ENCODE results near the gene HNMT. TPM values are rescaled to one million over a fixed set of nuclear protein-coding genes. Genes with fewer than 3 reads are reported as not detected.
"Not testable (repeated sequence)": the region's sequence is repeated elsewhere in the genome, so short reads cannot be mapped to it uniquely, and the experiment has no call there.

Gene HNMT
- total RNA-seq, 1 donor from 2014 or later, result not detected

DNA sequence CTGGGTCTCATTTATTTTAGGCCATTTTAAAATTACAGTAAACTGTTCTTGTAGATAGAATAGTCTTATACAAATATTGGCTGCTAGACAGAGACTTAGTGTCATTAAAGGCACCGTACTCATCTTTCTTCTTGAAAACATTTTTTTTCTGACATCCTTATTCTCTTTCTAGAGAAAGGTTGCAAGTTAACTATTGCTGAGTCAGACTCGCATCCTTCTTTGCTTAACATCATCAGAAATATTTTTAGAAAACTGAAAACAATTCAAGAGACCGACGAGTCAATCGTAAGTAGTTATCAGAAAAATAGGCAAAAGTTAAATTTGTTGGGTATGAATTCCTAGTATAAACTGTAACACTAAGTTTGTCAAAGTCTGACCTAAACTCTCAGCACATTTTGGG lies 72.2 kb downstream of the HNMT start:
- ChIA-PET CTCF (no interaction called here), POLR2A (no interaction called here)
- Mint-ChIP-seq H3K27me3 (peaks cover 4% of the 10 kb centered on the region), H3K27ac (no peak overlapping the region), H3K4me3 (no peak overlapping the region), H3K36me3 (ENCODE audit: low read depth) (no peaks in the 10 kb centered on the region), H3K9me3 (no peaks in the 10 kb centered on the region), H3K4me1 (no peaks in the 10 kb centered on the region)
- DNase-seq, result no peak
- ATAC-seq (ENCODE audit: low read depth), result no peak
- TF ChIP-seq, protein P1, sequence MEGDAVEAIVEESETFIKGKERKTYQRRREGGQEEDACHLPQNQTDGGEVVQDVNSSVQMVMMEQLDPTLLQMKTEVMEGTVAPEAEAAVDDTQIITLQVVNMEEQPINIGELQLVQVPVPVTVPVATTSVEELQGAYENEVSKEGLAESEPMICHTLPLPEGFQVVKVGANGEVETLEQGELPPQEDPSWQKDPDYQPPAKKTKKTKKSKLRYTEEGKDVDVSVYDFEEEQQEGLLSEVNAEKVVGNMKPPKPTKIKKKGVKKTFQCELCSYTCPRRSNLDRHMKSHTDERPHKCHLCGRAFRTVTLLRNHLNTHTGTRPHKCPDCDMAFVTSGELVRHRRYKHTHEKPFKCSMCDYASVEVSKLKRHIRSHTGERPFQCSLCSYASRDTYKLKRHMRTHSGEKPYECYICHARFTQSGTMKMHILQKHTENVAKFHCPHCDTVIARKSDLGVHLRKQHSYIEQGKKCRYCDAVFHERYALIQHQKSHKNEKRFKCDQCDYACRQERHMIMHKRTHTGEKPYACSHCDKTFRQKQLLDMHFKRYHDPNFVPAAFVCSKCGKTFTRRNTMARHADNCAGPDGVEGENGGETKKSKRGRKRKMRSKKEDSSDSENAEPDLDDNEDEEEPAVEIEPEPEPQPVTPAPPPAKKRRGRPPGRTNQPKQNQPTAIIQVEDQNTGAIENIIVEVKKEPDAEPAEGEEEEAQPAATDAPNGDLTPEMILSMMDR (IDR thresholded peaks at IDR 0.05), result no peak
- intact Hi-C loops (cut with micrococcal nuclease), result no loop called here

DNA sequence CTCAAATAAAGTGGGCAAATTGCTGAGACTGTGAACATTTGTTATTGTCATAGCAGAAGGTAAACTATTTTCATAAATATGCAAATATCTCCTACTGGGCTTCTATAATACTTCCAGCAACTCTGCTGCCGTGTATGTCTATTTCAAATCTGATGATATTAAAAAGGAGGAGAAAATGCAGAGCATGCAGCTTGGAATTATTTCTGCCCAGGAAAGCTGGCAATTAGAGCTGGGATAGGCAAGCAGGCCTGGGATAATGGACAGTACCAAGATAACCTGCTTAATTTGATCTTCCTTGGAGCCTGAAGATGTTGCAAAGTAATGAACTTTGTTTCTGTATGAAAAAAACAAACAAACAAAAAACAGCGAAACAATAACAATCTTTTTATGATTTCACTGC lies 72.8 kb downstream of the HNMT start:
- ATAC-seq (ENCODE audit: low read depth) (no peak), DNase-seq (no peak)
- Mint-ChIP-seq H3K36me3 (ENCODE audit: low read depth) (no peaks in the 10 kb centered on the region), H3K4me1 (no peaks in the 10 kb centered on the region), H3K9me3 (no peaks in the 10 kb centered on the region), H3K27ac (no peak overlapping the region), H3K4me3 (no peak overlapping the region), H3K27me3 (peaks cover 4% of the 10 kb centered on the region)
- CTCF ChIA-PET, result no interaction called here
- intact Hi-C loops (cut with micrococcal nuclease), result no loop called here
- POLR2A ChIA-PET, result no interaction called here
- TF ChIP-seq, protein P1 (IDR thresholded peaks at IDR 0.05), result no peak

DNA sequence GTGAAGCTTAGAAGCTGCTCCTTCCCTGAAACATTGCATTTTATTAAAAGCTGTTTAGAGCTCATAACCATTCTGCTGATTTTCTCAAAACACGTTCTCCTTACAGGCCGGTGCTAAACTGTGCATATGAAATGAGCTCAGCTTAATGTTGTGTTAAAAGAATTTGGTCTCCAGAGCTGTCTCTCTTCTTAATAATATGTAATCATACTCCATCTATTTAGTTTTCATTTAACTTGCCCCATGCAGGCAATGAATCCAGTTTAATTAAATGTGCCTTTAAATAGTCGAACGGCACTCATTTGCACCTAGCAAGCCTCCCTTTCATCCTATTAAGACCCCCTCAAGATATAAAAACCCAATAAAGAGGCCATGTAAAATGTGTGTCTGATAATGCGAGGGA lies 76.3 kb downstream of the HNMT start:
- DNase-seq, result no peak
- Mint-ChIP-seq H3K27ac (no peak overlapping the region), H3K9me3 (peaks cover 5% of the 10 kb centered on the region)

DNA sequence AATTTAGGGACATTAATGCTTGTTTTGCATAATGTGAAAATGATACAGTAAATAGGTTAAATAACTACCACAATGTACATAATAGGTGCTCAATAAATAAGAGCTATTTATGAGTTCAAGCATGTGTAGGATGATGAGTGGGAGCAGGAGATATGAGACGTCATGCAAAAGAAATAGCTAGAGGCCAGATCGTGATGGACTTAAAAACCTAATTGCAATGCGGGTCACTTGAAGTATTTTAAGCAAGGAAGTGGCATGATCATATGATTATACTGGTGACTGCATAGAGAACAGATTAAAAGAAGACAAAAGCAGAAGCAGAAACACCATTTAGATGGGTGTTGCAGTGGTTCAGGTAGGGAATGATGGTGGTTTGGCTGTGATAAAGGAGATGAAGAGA lies 78.0 kb downstream of the HNMT start:
- intact Hi-C loops (cut with micrococcal nuclease), result no loop called here
- no peak overlapping the region for H3K27ac Mint-ChIP-seq
- peaks cover 5% of the 10 kb centered on the region for H3K9me3 Mint-ChIP-seq
- H3K4me3 Mint-ChIP-seq, result no peak overlapping the region
- no peak for DNase-seq
- ChIA-PET CTCF (no interaction called here), POLR2A (no interaction called here)
- H3K36me3 Mint-ChIP-seq (ENCODE audit: low read depth), result no peaks in the 10 kb centered on the region
- TF ChIP-seq, protein P1 (IDR thresholded peaks at IDR 0.05), result no peak
- no peak for ATAC-seq (ENCODE audit: low read depth)
- no peaks in the 10 kb centered on the region for H3K27me3 Mint-ChIP-seq
- H3K4me1 Mint-ChIP-seq, result no peaks in the 10 kb centered on the region

More for the DNA sequence above, 76.3 kb downstream of the HNMT start:
- intact Hi-C loops (cut with micrococcal nuclease), result no loop called here
- TF ChIP-seq, protein P1 (IDR thresholded peaks at IDR 0.05), result no peak
- no peak overlapping the region for H3K4me3 Mint-ChIP-seq
- no peaks in the 10 kb centered on the region for H3K4me1 Mint-ChIP-seq
- ATAC-seq (ENCODE audit: low read depth), result no peak
- CTCF ChIA-PET, result no interaction called here
- POLR2A ChIA-PET, result no interaction called here
- no peaks in the 10 kb centered on the region for H3K36me3 Mint-ChIP-seq (ENCODE audit: low read depth)
- no peaks in the 10 kb centered on the region for H3K27me3 Mint-ChIP-seq

DNA sequence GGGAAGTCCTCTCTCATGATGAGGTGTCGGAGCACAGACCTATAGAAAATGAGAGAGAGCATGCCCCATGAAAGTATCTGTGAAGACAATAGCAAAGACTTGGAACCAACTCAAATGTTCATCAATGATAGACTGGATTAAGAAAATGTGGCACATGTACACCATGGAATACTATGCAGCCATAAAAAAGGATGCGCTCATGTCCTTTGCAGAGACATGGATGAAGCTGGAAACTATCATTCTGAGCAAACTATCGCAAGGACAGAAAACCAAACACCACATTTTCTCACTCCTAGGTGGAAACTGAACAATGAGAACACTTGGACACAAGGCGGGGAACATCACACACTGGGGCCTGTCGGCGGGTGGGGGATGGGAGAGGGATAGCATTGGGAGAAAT lies 79.3 kb downstream of the HNMT start:
- H3K36me3 Mint-ChIP-seq (ENCODE audit: low read depth); intact Hi-C loops (cut with micrococcal nuclease); H3K4me1 Mint-ChIP-seq; CTCF ChIA-PET; H3K27me3 Mint-ChIP-seq; DNase-seq; H3K9me3 Mint-ChIP-seq; H3K27ac Mint-ChIP-seq; POLR2A ChIA-PET; H3K4me3 Mint-ChIP-seq; ATAC-seq (ENCODE audit: low read depth): not testable (repeated sequence)

DNA sequence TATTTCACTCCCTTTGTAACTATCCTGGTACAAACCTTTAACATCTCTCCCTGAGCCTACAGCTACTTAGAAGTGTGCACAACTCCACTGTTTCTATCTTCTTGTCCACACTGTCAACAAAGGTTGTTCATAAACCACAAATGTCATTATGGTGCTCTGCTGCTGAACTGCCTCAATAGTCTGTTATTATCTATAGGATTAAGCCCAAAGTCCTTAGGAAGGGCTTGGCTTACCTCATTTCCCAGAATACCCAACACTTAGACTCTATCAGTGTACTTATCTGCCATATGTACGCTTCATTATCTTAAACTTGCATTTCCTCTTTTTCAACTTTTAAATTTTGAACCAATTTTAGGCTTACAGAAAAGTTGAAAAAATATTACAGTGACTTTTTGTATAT lies 94.2 kb downstream of the HNMT start:
- CTCF ChIA-PET, result no interaction called here
- no peaks in the 10 kb centered on the region for H3K9me3 Mint-ChIP-seq
- DNase-seq (no peak), ATAC-seq (ENCODE audit: low read depth) (no peak)
- intact Hi-C loops (cut with micrococcal nuclease), result no loop called here
- H3K4me3 Mint-ChIP-seq, result no peak overlapping the region
- H3K27ac Mint-ChIP-seq, result no peak overlapping the region
- TF ChIP-seq, protein P1 (IDR thresholded peaks at IDR 0.05), result no peak
- H3K36me3 Mint-ChIP-seq (ENCODE audit: low read depth), result no peaks in the 10 kb centered on the region
- POLR2A ChIA-PET, result no interaction called here
- H3K4me1 Mint-ChIP-seq, result no peaks in the 10 kb centered on the region
- H3K27me3 Mint-ChIP-seq, result no peaks in the 10 kb centered on the region

Data from activated B cell treated with CpG ODN at 0.5 μM for 24 hours (primary cell).